Right lung (tissue), 5 donors: ENCODE measurements around the gene LGR4. TPM values are rescaled to one million over a fixed set of nuclear protein-coding genes. Genes with fewer than 3 reads are reported as not detected.

Experiments used
- DNase-seq, 2 donors: peaks; one replicate each; pipeline ENCODE4 v3.0.0-alpha.2; 2013
- polyA plus RNA-seq, 5 donors: library from polyadenylated mRNA; unstranded; fragments of 120-200 nt; gene quantifications; one replicate each; pipeline versions ENCODE4 v1.2.1 to v1.2.3, GENCODE V29; 2013; ENCODE audit warnings: inconsistent platforms in 1 of 5, low replicate concordance in 1 of 5; ENCODE audit not compliant: insufficient read length in 5 of 5, insufficient read depth in 1 of 5

The LGR4 gene
- polyA plus RNA-seq, 5 donors, result 12.3 to 26.3 (median 21.4) TPM

DNA sequence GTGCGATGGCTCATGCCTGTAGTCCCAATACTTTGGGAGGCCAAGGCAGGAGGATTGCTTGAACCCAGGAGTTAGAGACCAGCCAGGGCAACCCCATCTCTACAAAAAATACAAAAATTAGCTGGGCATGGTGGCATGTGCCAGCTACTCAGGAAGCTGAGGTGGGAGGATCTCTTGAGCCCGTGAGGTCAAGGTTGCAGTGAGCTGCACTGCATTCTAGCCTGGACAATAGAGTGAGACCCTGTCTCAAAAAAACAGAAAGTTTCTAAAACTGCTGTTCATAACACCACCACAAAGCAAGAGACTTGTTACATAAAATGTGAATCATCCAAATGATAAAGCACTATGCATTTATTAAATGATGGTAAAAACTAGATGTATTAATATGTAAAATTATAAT is 69.4 kb downstream of the LGR4 start:
- no peak for DNase-seq

DNA sequence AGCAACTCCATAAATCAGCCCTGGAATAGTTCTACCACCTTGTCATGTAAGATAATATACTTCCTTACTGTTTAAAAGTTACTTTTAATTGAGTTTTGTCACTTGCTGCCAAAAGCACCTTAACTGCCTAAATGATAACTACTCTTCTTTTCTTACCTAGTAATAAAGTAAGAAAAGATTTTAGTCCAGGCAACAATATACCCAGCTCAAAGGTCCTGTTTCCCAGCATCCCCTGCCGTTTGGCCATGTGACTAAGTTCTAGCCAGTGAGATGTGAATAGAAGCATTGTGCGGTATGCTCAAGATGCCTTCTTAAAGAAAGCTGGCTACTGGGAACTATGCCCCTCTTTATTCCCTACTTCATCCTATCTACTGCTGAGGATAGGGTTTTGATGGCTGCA is 70.1 kb downstream of the LGR4 start:
- DNase-seq, result no peak

DNA sequence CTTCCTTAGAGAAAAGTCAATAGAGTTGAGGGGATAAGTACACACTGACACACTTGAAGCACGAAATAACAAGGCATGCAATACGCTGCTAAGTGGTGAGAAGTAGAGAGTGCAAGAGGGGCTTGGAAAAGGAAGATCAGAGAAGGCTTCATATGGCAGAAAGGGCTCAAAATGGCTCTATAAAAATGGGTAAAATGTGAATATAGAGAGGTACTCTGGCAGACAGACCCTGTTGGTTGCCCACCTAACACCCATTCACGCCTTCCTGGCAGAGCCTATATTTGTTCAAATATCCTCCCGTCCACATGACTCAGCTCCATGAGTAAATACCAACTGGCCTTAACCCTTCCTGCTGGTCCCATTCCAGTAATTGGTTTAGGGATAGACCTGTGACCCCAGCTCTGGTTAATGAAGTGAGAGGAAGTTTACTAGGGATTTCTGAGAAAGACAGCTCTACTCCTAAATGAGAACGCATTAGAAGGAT is 70.7 kb downstream of the LGR4 start:
- no peak for DNase-seq

DNA sequence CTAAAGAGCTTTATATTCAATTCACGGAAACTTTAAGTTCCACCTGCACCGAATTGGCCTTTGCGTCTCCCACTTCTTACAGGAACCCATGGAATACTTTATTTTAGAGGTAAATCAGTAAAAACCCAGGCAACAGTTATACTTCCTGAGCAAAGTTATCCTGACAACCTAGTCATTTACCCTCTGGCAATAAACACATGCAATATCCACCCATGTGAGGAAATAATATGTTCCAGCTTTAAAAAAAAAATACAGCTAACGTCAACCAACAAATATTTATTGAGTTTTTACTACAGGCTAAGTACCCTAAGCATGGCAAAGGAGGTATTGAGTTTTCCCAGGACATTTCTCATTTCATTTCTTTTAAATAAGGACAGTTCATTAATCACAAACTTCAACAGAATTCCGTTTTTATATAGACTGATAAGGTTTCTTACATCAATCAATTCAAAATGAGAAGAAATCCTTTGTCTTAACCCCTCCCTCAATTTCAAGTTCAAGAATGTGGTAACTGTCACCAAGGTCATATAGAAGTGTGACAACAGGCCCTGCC is 71.2 kb downstream of the LGR4 start:
- no peak for DNase-seq

DNA sequence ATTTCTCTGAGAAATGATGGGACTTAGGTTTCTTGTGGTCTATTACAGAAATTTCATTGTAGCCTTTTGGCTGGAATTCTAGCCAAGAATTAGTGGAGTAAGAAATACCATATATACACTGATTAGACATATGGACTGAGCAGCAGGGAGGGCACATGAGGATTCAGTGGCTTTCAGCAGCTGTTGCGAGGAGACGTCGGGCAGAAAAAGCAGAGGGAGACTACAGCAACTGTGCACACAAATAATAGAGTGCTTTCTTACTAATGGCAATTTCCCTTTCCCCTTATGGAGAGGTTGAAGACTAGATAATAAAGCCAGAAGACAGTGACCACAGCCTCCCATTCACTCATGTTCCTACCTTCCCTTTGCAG is 74.2 kb downstream of the LGR4 start:
- DNase-seq, result no peak

DNA sequence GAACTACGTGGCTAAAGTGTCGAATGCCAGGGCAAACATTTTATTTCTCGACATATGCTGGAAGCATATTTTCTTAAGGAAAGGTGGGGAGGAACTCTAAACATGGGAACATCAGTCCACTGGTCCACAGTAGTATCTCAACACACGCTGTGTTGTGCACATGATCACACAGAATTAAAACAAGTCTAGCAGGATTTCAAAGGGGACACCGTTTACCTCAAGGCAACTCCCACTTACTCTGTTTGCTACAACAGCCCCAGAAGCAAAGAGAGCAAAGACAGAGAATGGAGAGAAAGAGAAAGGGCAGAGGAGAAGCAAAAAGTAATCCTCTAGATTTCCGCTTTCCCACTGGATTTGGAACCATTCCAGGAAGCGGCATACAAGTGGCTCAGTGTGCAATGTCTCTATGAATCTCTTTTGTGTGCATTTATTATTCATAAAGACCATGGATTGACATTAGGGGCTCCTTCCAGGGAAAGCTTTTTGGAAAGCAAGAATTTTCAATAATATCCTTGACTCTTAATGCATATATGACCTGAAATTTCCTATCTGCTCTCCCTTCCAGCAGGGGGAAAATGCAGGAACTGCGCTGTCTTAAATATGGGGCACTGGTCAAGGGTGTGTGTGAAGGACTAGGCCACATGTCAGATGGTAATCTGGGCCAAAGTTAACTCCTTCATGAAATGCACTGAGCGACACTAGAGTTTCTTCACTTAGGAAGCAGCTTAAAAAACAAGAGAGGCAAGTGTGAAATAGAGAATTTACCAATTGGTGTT is 74.8 kb downstream of the LGR4 start:
- no peak for DNase-seq

DNA sequence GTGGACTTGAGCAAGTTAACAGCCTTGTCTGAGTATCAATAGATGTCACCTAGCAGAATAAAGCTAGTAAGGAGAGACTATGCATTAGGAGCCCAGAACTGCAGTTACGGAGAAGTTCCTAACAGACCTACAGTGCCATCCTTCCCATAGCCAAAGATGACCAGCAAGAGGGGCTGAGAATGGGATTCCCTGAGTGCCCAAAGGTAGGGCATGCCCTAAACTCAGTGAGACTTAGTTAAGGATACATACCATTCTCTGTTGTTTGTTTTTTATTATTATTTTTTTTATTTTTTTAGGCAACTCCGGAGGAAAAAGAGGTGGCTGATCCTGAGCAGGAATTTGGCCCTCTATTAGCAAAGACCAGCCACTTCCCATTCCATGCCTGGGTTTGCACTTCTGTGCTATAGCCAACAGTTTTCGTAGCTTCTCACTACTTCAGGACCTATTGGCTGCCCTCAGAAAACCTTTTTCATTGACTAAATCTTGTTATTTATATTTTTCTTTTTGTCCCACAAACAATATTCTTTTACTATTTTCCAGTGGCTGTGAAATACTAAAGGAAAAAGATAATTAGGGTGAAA is 76.2 kb downstream of the LGR4 start:
- DNase-seq, result no peak

DNA sequence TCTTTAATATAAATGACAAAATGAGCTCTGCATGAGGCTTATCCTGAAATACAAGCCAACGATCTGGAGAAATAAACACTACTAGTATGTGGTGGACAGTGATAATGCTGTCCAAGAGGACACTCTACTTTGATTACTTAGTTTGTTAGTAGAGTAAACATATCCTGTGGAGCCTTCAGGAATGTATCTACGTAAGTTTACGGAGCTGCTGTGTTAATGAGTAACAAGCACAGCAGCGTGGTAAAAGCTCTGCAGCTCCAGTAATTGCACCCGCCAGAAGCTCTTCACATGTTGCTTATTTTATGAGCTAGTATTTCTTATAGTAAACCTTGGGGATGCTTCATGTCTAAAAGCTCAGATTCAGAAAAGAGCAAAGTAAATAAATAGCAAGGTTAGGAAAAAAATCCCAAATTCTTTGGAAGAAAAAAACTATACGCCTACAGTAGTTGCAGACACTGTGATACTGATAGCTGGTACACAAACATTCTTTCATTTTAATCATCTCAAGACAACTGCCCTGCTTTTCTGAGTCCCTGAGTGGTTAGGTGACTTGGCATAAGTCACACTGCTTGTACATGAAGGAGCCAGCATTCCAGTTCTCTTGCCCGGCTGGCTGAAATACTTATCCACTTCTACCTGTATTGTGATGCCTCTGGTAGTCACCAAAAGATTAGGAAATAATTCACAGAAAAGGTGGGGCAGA is 76.9 kb downstream of the LGR4 start:
- DNase-seq, result no peak

DNA sequence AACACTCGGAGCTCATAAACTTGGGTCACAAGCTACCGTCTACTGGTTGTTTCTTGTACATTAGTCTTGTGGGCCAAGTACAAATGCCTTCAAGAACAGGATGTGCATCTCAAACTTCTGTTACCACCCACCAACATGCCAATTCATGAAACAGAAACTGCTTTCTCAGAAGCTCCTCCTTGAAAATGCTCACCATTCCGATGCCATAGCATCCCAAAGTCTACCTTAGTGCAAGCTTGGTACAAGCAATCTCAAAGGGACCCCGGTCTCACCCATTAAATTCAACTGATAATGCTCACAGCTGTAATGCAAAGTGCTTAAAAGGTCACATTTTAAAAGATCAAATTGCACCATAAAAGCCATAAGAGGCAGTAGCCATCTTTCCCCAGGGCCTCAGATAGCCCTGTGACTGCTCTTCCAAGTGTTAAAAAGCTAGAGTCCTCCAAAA is 77.8 kb downstream of the LGR4 start:
- no peak for DNase-seq

DNA sequence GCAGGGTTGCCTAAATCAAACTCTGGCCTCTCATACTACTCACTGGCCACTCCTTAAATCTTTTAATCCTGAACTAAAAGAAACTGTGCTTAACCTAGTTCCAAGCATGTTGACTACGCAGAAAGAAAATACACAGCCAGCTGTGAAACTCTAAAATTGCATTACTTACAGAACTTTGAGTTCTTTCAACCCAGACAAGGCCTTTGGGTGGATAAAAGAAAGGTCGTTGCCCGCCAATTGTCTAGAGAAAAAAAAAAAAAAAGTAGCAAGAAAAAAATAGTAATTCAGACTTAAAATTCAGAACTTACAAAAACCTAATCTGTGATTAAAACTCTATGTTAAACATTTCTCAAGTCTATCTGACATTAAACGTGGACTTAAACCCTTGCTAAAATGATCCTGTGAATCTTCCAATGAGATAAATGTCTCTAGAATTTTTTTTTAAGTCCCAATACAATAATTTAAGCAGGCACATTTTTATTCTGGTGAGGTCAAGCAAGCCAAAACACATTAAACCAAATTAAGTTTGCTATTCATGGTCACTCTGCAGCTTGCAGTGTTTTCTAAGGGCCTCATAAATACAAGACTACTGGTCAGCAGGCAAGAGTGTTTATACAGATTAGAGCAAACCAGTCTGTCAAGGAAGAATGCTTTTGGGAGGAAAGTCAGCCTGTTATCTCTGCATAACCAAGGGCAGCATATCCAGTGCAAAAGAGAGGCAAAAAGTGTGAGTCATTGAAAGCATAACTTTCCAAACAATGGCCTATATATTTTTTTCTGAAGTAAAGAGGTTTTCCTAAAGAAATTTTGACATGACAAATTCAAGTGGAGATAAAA is 80.1 kb downstream of the LGR4 start:
- no peak for DNase-seq

DNA sequence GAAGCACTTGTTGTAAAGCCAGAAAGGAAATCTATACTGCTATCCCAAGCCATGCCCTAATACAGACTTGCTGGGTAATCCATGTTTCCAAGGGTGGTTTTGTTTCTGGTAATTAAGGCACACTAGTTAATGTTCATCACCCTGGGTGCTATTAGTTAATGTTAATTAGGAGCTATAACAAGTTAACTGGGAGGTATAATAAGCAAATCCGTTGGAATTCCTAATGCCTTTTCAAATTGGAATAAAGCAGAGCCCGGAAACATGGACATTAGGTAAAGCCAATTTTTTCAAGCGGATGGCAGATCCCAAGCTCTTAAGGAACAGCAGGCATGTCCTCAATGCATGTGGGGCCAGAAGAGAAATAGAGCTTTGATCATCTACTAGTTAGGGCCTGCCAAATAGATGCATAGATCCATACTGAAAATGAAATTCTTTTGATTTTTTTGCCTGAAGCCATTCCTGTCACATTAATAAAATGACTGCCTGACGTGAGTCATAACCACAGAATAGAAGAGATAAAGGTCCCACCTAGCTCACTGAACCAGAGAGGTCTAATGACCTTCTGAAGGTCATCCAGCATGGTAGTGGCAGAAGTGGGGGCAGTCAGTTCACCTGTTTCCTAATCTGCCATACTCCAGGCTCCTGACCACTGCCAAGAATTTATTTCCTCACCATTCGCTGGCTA is 81.1 kb downstream of the LGR4 start:
- no peak for DNase-seq

DNA sequence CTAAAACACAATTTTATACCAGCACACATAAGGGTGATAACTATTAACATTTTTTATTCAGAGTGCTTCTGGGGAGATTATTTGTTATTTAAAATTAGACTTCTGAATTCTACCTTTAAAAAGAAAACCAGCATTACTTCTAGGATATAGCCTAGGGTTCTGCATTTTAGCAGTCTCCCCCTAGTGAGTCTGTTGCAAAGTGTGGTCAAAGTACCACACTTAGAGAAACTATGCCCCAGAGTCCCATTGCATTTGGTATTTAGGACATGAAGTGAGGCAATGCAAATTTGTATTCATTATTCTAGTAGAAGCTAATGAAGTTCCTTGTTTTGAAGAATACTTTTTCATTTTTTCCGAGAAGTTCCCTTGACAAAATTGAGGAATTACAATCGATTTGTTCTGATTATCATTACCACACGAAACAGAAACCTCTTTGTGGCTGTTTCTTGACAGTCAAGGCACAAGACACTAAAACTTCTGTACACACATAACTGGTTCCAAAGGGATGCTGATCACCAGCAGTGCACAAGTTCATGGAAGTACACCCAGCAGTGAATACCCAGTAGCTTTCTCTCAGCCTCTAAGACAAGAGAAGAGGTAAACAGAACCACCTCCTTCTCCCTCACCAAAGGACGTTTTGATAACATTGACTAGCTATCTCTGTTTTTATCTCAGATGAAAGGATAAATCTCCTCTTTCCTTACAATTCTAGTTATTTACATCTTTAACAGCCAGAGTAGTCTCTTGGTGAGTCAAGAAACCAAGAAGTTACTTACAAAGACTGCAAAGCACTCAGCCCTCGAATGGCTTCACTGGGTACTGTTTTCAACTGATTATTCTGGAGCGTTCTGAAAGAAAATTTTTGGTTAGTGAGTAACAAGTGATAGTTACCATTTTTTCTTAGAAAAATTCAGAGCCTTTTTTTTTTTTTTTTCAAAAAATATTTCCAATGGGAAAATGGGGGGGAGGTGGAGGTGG is 82.0 kb downstream of the LGR4 start:
- no peak for DNase-seq

DNA sequence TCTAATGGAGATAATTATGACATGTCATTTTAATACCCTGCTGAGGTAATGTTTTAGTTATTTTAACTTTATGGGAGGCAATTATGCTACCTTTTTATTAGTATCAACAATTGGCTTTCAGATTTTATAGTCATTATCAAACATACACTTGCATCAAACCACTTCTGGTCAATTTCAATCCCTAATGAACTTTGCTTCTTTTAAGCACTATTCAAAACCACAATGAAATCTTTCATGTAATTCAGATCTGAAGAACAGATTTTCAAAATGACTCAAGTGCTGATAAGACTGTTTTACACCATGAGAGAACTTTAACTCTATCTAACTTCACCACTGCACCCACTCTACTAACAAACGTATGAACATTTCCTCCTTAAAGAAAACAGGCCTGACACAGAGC is 83.7 kb downstream of the LGR4 start:
- DNase-seq, result no peak

DNA sequence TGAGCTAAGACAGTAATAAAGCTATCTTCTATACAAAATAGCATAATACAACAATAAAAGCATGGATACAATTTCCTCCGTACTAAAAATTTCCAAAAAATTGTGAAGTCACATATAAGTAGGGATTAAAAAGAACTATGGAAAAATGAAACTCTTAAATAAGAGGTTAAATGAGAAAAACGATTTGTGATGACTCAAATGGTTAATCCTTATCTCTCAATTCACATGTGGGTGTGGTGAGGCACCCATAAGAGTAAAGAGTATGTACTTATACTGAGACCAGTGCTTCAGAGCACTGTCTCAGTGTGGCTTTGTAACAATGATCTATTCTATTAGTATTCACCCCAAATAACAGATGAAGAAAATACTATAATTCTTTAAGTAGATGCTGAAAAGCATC is 84.6 kb downstream of the LGR4 start:
- no peak for DNase-seq

DNA sequence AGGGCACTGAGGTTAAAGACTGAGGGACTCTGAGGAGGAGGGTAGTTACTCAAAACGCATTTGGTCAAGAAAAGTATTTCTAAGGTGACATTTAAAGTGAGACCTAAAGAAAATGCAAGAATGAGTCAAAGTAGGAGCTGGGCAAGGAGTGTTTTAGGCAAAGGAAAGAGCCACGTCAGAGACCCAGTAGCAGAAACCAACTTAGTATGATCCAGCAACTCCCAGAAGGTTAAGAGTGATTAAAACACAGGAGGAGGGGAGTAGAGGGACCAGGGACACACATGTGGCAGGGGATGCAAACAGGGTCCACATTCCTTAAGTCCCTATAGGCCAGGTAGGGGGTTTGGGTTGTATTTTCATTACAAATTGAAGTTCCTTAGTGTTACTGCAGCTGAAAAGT is 85.2 kb downstream of the LGR4 start:
- DNase-seq, result no peak

DNA sequence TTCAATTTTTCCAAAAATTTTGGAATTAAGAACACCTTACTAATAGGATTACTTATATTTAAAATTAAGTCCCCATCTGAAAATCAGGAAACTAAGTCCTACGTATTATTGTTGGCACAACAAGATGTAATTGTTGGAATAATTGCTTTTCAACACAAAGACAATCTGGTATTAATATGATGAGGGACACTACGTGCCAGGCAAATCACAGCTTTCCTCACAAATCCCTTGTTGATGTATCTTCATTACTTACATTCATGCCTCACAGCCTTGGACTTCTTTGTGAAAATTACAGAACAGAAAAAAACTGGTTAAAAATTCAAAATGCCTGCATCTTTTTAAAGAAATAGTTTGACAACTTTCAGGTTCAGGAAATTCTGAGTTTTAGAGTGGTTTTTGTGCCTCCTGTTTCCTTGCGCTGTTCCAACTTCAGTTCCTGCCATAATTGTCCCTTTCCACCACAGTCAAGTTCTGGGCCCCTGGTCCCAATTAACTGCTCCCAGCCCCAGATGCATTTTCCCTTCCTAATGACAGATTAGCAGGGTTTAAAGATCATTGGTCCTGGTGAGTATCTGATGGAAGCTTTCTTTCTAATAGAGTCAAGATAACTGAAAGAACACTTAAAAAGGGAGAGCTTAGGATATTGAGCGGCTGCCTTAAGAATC is 86.3 kb downstream of the LGR4 start:
- DNase-seq, result no peak

DNA sequence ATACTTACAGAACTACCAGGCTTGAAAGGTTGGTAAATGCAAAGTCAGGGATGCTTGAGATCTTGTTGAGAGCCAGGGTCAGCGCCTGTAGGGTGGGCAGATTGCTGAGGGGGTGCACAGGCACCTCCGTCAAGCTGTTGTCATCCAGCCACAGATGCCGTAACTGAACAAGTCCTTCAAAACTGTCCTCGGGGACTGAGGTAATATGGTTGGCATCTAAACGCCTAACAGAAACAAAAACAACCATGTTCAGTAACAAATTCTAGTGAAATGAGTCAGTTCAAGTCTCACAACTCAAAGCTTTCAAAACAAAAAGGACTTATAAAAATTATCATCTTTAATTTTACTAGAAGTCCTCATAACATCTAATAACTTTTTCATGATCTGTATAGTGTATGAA is 87.3 kb downstream of the LGR4 start:
- DNase-seq, result no peak

DNA sequence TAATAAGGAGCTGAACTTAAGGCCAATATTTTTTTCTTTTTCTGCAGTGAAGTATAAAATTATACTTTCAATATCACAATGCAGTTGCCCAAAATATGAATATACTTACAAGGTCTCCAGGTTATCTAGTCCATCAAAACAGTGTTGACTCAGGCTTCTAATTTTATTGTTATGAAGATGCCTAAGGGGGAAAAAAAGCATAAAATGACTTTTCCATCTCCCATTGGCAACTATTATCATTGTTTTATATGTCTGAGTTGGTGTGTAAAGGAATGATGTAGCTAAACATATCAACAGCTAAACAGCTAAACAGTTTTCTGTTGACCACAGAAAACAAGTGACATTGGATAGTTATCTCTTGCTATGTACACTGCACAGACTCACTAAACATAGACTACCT is 88.4 kb downstream of the LGR4 start:
- no peak for DNase-seq

DNA sequence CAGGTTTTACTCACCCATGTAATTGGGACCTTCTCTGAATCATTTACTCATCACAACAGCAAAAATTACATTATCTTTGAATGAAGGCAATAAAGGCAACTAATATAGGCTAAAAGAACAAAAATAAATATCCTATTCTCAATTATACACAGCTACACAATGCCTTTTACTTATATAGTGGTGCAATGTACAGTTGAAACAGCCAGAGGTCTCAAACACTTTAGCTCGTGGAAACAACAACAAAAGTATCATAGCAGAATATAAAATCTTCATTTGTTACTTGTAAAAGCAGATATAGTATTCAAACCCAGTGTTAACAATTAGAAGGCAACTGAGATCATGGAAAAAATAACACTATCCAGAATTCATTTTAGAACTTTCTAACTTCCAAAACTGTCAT is 88.9 kb downstream of the LGR4 start:
- no peak for DNase-seq
